ENCODE results near the gene IPO9.
A peak's percentile ranks its signal among the peaks of the same experiment; 100 is the strongest.

IPO9 gene

GRCh38 chr1:201876148-201876818 is 47.3 kb downstream of the IPO9 start:
- no peak for TF ChIP-seq ESRRG (CRISPR knock-in tag; IDR thresholded peaks at IDR 0.05)
- no peak for TF ChIP-seq CSRNP3 (CRISPR knock-in tag; IDR thresholded peaks at IDR 0.05)
- no peak for TF ChIP-seq BACH2 (CRISPR knock-in tag; IDR thresholded peaks at IDR 0.05; ENCODE audit: borderline replicate concordance)
- TF ChIP-seq ZFP3 (CRISPR knock-in tag; IDR thresholded peaks at IDR 0.05): no peak
- no peak for TF ChIP-seq ISL1 (CRISPR knock-in tag; IDR thresholded peaks at IDR 0.05)
- TF ChIP-seq PATZ1 (CRISPR knock-in tag; IDR thresholded peaks at IDR 0.05; ENCODE audit: borderline replicate concordance): no peak
- TF ChIP-seq CREB5 (CRISPR knock-in tag; IDR thresholded peaks at IDR 0.05; ENCODE audit: low read depth): no peak
- no peak for TF ChIP-seq TOX (CRISPR knock-in tag; IDR thresholded peaks at IDR 0.05; ENCODE audit: borderline replicate concordance)
- TF ChIP-seq CSDC2 (CRISPR knock-in tag; IDR thresholded peaks at IDR 0.05): no peak
- no peak for TF ChIP-seq ZNF8 (CRISPR knock-in tag; IDR thresholded peaks at IDR 0.05)
- no peak for TF ChIP-seq GLIS3 (CRISPR knock-in tag; IDR thresholded peaks at IDR 0.05)
- TF ChIP-seq ZC3H10 (CRISPR knock-in tag; IDR thresholded peaks at IDR 0.05): no peak
- no peak for TF ChIP-seq TSHZ2 (CRISPR knock-in tag; IDR thresholded peaks at IDR 0.05)
- no peak for TF ChIP-seq OSR1 (CRISPR knock-in tag; IDR thresholded peaks at IDR 0.05)
- no peak for TF ChIP-seq ZFP30 (CRISPR knock-in tag; IDR thresholded peaks at IDR 0.05)
- ATAC-seq: peak; percentile 53

GRCh38 chr1:201877877-201878401 is 49.0 kb downstream of the IPO9 start:
- peak; percentile 67 for ATAC-seq
- TF ChIP-seq ZNF70 (CRISPR knock-in tag; IDR thresholded peaks at IDR 0.05) (no peak), TOX (CRISPR knock-in tag; IDR thresholded peaks at IDR 0.05; ENCODE audit: borderline replicate concordance) (no peak), SNAI2 (CRISPR knock-in tag; IDR thresholded peaks at IDR 0.05) (no peak), ZC3H10 (CRISPR knock-in tag; IDR thresholded peaks at IDR 0.05) (no peak), BACH2 (CRISPR knock-in tag; IDR thresholded peaks at IDR 0.05; ENCODE audit: borderline replicate concordance) (no peak), ARNTL (CRISPR knock-in tag; IDR thresholded peaks at IDR 0.05; ENCODE audit: borderline replicate concordance, low read depth) (no peak), PPARA (CRISPR knock-in tag; IDR thresholded peaks at IDR 0.05; ENCODE audit: borderline replicate concordance) (no peak), PATZ1 (CRISPR knock-in tag; IDR thresholded peaks at IDR 0.05; ENCODE audit: borderline replicate concordance) (no peak), TSHZ2 (CRISPR knock-in tag; IDR thresholded peaks at IDR 0.05) (no peak), CSRNP3 (CRISPR knock-in tag; IDR thresholded peaks at IDR 0.05) (no peak), ESRRG (CRISPR knock-in tag; IDR thresholded peaks at IDR 0.05) (no peak), OSR1 (CRISPR knock-in tag; IDR thresholded peaks at IDR 0.05) (no peak), CSDC2 (CRISPR knock-in tag; IDR thresholded peaks at IDR 0.05) (no peak), ZFP30 (CRISPR knock-in tag; IDR thresholded peaks at IDR 0.05) (no peak), POU6F1 (CRISPR knock-in tag; IDR thresholded peaks at IDR 0.05; ENCODE audit: borderline replicate concordance, low read depth) (no peak), CREB5 (CRISPR knock-in tag; IDR thresholded peaks at IDR 0.05; ENCODE audit: low read depth) (no peak)
